Activated CD4-positive, alpha-beta T cell treated with anti-CD3 and anti-CD28 coated beads, Interleukin-2, amount 10 ng/mL, durations not matched to agents 7 days and 5 days (primary cell): ENCODE measurements around the gene HMG20B. TPM values are rescaled to one million over a fixed set of nuclear protein-coding genes. Genes with fewer than 3 reads are reported as not detected.
A peak's percentile ranks its signal among the peaks of the same experiment; 100 is the strongest.

Experiments used
- CTCF ChIA-PET: fragments of 350-600 bp; sonication (Branson Sonifier 250); formaldehyde crosslinking; loops from one replicate; lab custom pipeline; 2021; ENCODE audit warnings: antibody characterized with exemption; lab: Charles Lee
- POLR2A ChIA-PET: fragments of 350-600 bp; sonication (Branson Sonifier 250); formaldehyde crosslinking; loops from one replicate; lab custom pipeline; 2021; ENCODE audit warnings: antibody characterized with exemption; lab: Charles Lee
- DNase-seq: peaks from one replicate; pipeline ENCODE4 v3.0.0-alpha.2; 2020
- H3K27ac Mint-ChIP-seq: one replicate; pipeline ENCODE4 v1.8.0; 2021; ENCODE audit warnings: mild to moderate bottlenecking, moderate library complexity, mixed read lengths
- H3K27me3 Mint-ChIP-seq: one replicate; pipeline ENCODE4 v1.8.0; 2021; ENCODE audit warnings: mixed read lengths
- H3K36me3 Mint-ChIP-seq: one replicate; pipeline ENCODE4 v1.8.0; 2021; ENCODE audit warnings: low read depth, mixed read lengths
- H3K4me1 Mint-ChIP-seq: one replicate; pipeline ENCODE4 v1.8.0; 2021; ENCODE audit warnings: mixed read lengths
- H3K4me3 Mint-ChIP-seq: one replicate; pipeline ENCODE4 v1.8.0; 2021; ENCODE audit warnings: mild to moderate bottlenecking, moderate library complexity, mixed read lengths
- H3K9me3 Mint-ChIP-seq: one replicate; pipeline ENCODE4 v1.8.0; 2021; ENCODE audit warnings: mixed read lengths
- total RNA-seq, 2 experiments: library from RNA; stranded (reverse); gene quantifications; one replicate each; pipeline ENCODE4 v1.2.3, GENCODE V29; 2021

The HMG20B gene
- total RNA-seq, 2 experiments from 2014 or later = 47.8 to 54.1 TPM

GRCh38 chr19:3618811-3619630 lies 46.3 kb downstream of the HMG20B start:
- Mint-ChIP-seq H3K27ac (no peak overlapping the region), H3K9me3 (no peaks in the 10 kb centered on the region), H3K27me3 (no peaks in the 10 kb centered on the region), H3K36me3 (peaks cover 12% of the 10 kb centered on the region), H3K4me1 (peaks cover 15% of the 10 kb centered on the region), H3K4me3 (no peak overlapping the region)
- CTCF ChIA-PET = interaction anchor here (1.3 kb wide), 1 partner anchor 10 kb away, joined by 6 read pairs; no protein-coding TSS in a partner anchor
- no peak for DNase-seq
- POLR2A ChIA-PET = no interaction called here

GRCh38 chr19:3619631-3620012 lies 46.9 kb downstream of the HMG20B start:
- no peaks in the 10 kb centered on the region for H3K27me3 Mint-ChIP-seq
- no peak overlapping the region for H3K4me3 Mint-ChIP-seq
- POLR2A ChIA-PET = no interaction called here
- CTCF ChIA-PET = interaction anchor here (0.5 to 1.3 kb wide), 2 partner anchors 9 to 88 kb away, joined by 3 to 6 read pairs; no protein-coding TSS in a partner anchor
- DNase-seq = no peak
- H3K27ac Mint-ChIP-seq = no peak overlapping the region
- H3K36me3 Mint-ChIP-seq = peaks cover 12% of the 10 kb centered on the region
- H3K9me3 Mint-ChIP-seq = no peaks in the 10 kb centered on the region
- H3K4me1 Mint-ChIP-seq = peaks cover 21% of the 10 kb centered on the region

- no peak for DNase-seq
- H3K4me1 Mint-ChIP-seq = peaks cover 24% of the 10 kb centered on the region
- H3K4me3 Mint-ChIP-seq = no peak overlapping the region
- ChIA-PET POLR2A (no interaction called here), CTCF (interaction anchor here (0.5 kb wide), 1 partner anchor 87 kb away, joined by 3 read pairs; no protein-coding TSS in a partner anchor)
- no peaks in the 10 kb centered on the region for H3K27me3 Mint-ChIP-seq
- H3K27ac Mint-ChIP-seq = no peak overlapping the region
- H3K9me3 Mint-ChIP-seq = no peaks in the 10 kb centered on the region
- H3K36me3 Mint-ChIP-seq = peaks cover 12% of the 10 kb centered on the region
Measured at GRCh38 chr19:3620145-3620816, 47.5 kb downstream of the HMG20B start.

- Mint-ChIP-seq H3K36me3 (peaks cover 12% of the 10 kb centered on the region), H3K9me3 (no peaks in the 10 kb centered on the region), H3K27me3 (no peaks in the 10 kb centered on the region), H3K4me1 (peaks cover 28% of the 10 kb centered on the region), H3K4me3 (no peak overlapping the region), H3K27ac (peak overlapping the region; percentile 31)
- no peak for DNase-seq
- POLR2A ChIA-PET = no interaction called here
- CTCF ChIA-PET = interaction anchor here (1.5 kb wide), 1 partner anchor 13 kb away, joined by 4 read pairs; no protein-coding TSS in a partner anchor
Measured at GRCh38 chr19:3620817-3621547, 48.2 kb downstream of the HMG20B start.

- no peak for DNase-seq
- Mint-ChIP-seq H3K27me3 (no peaks in the 10 kb centered on the region), H3K27ac (no peak overlapping the region), H3K4me1 (peaks cover 33% of the 10 kb centered on the region), H3K9me3 (no peaks in the 10 kb centered on the region), H3K36me3 (peaks cover 12% of the 10 kb centered on the region), H3K4me3 (no peak overlapping the region)
- ChIA-PET POLR2A (no interaction called here), CTCF (interaction anchor here (1.5 to 1.7 kb wide), 2 partner anchors 14 to 75 kb away, joined by 3 to 4 read pairs; no protein-coding TSS in a partner anchor)
Measured at GRCh38 chr19:3621689-3622088, 48.9 kb downstream of the HMG20B start.

GRCh38 chr19:3622224-3622623 lies 49.5 kb downstream of the HMG20B start:
- DNase-seq = no peak
- peaks cover 12% of the 10 kb centered on the region for H3K36me3 Mint-ChIP-seq
- no peaks in the 10 kb centered on the region for H3K9me3 Mint-ChIP-seq
- peaks cover 36% of the 10 kb centered on the region for H3K4me1 Mint-ChIP-seq
- H3K4me3 Mint-ChIP-seq = no peak overlapping the region
- POLR2A ChIA-PET = no interaction called here
- H3K27me3 Mint-ChIP-seq = no peaks in the 10 kb centered on the region
- CTCF ChIA-PET = interaction anchor here (1.5 to 1.7 kb wide), 2 partner anchors 14 to 76 kb away, joined by 3 to 4 read pairs; no protein-coding TSS in a partner anchor
- H3K27ac Mint-ChIP-seq = no peak overlapping the region

GRCh38 chr19:3623716-3624115 lies 51.0 kb downstream of the HMG20B start:
- H3K4me1 Mint-ChIP-seq = peaks cover 25% of the 10 kb centered on the region
- H3K9me3 Mint-ChIP-seq = no peaks in the 10 kb centered on the region
- H3K27ac Mint-ChIP-seq = no peak overlapping the region
- peaks cover 8% of the 10 kb centered on the region for H3K36me3 Mint-ChIP-seq
- CTCF ChIA-PET = interaction anchor here (1.5 to 1.7 kb wide), 2 partner anchors 30 to 67 kb away, joined by 3 read pairs; partner anchors contain the start of gene MFSD12
- no peaks in the 10 kb centered on the region for H3K27me3 Mint-ChIP-seq
- POLR2A ChIA-PET = no interaction called here
- H3K4me3 Mint-ChIP-seq = no peak overlapping the region
- no peak for DNase-seq

- Mint-ChIP-seq H3K4me3 (peak overlapping the region; percentile 80), H3K27ac (peak overlapping the region; percentile 88), H3K27me3 (no peaks in the 10 kb centered on the region), H3K36me3 (peaks cover 5% of the 10 kb centered on the region), H3K4me1 (peaks cover 25% of the 10 kb centered on the region), H3K9me3 (no peaks in the 10 kb centered on the region)
- ChIA-PET POLR2A (no interaction called here), CTCF (no interaction called here)
- no peak for DNase-seq
Measured at GRCh38 chr19:3625996-3626472, 53.3 kb downstream of the HMG20B start.

- Mint-ChIP-seq H3K4me3 (peak within 1 kb of the TSS; percentile 80), H3K4me1 (peaks cover 25% of the 10 kb centered on the region), H3K36me3 (peaks cover 3% of the 10 kb centered on the region), H3K27ac (peak within 1 kb of the TSS; percentile 99), H3K27me3 (no peaks in the 10 kb centered on the region), H3K9me3 (no peaks in the 10 kb centered on the region)
- DNase-seq = peak; percentile 99
- ChIA-PET CTCF (interaction anchor here (0.6 to 1.4 kb wide), 3 partner anchors 12 to 361 kb away, joined by 3 to 6 read pairs (median 4); no protein-coding TSS in a partner anchor), POLR2A (no interaction called here)
Measured at GRCh38 chr19:3626473-3627350, 54.0 kb downstream of the HMG20B start, which contains the start of gene CACTIN. CACTIN (minus strand) TSS chr19:3626790; CDS start chr19:3626762, 28 bp downstream.

- Mint-ChIP-seq H3K4me3 (peak overlapping the region; percentile 80), H3K36me3 (peaks cover 3% of the 10 kb centered on the region), H3K4me1 (peaks cover 25% of the 10 kb centered on the region), H3K27me3 (no peaks in the 10 kb centered on the region), H3K9me3 (no peaks in the 10 kb centered on the region), H3K27ac (peak overlapping the region; percentile 99)
- DNase-seq = no peak
- ChIA-PET POLR2A (no interaction called here), CTCF (interaction anchor here (0.6 to 1.4 kb wide), 3 partner anchors 12 to 360 kb away, joined by 3 to 6 read pairs (median 4); no protein-coding TSS in a partner anchor)
Measured at GRCh38 chr19:3627351-3627723, 54.6 kb downstream of the HMG20B start.
